Liver (tissue), 9 donors: ENCODE measurements around the gene CSRNP2. TPM values are rescaled to one million over a fixed set of nuclear protein-coding genes. Genes with fewer than 3 reads are reported as not detected.

ENCODE experiments used
- DNase-seq: peaks from one replicate; pipeline ENCODE4 v3.0.0-alpha.2; 2017; ENCODE audit warnings: low spot score
- H3K27ac ChIP-seq, 2 donors: one replicate each; pipeline ENCODE4 v1.7.0; 2013; ENCODE audit warnings: inconsistent platforms in 2 of 2, low read length in 2 of 2, control low read depth in 1 of 2, low read depth in 1 of 2, mild to moderate bottlenecking in 1 of 2
- H3K27me3 ChIP-seq, 4 donors: one replicate each; pipeline versions ENCODE4 v1.6.1 to v1.7.0; 2013; ENCODE audit warnings: low read length in 3 of 4, inconsistent platforms in 1 of 4, mild to moderate bottlenecking in 1 of 4, moderate library complexity in 1 of 4; ENCODE audit not compliant: control insufficient read depth in 4 of 4, insufficient read depth in 4 of 4
- H3K36me3 ChIP-seq, 4 donors: one replicate each; pipeline versions ENCODE4 v1.6.1 to v1.7.0; 2013; ENCODE audit warnings: low read length in 3 of 4, mild to moderate bottlenecking in 3 of 4, low read depth in 1 of 4, moderate library complexity in 1 of 4; ENCODE audit not compliant: control insufficient read depth in 4 of 4, insufficient read depth in 3 of 4
- H3K4me1 ChIP-seq, 4 donors: one replicate each; pipeline versions ENCODE4 v1.6.1 to v1.7.0; 2013; ENCODE audit warnings: low read length in 3 of 4, mild to moderate bottlenecking in 3 of 4, moderate library complexity in 1 of 4; ENCODE audit not compliant: control insufficient read depth in 4 of 4, insufficient read depth in 4 of 4
- H3K4me3 ChIP-seq, 3 donors: one replicate each; pipeline versions ENCODE4 v1.6.1 to v1.7.0; 2013; ENCODE audit warnings: low read length in 3 of 3, control low read depth in 1 of 3, low read depth in 1 of 3, mild to moderate bottlenecking in 1 of 3
- H3K9ac ChIP-seq, 2 donors: one replicate each; pipeline ENCODE4 v1.7.0; 2013; ENCODE audit warnings: low read length in 2 of 2, mild to moderate bottlenecking in 2 of 2, moderate library complexity in 2 of 2, control low read depth in 1 of 2, low read depth in 1 of 2
- H3K9me3 ChIP-seq, 4 donors: one replicate each; pipeline versions ENCODE4 v1.6.1 to v1.7.0; 2013; ENCODE audit warnings: low read length in 3 of 4; ENCODE audit not compliant: control insufficient read depth in 4 of 4
- EGR1 ChIP-seq, 2 donors: IDR thresholded peaks; 2 replicates each; pipeline ENCODE4 v1.6.1; 2016 to 2018; ENCODE audit warnings: antibody characterized with exemption in 2 of 2, low read depth in 2 of 2
- FOXA1 ChIP-seq: IDR thresholded peaks from 2 replicates; pipeline ENCODE4 v1.6.1; 2016; ENCODE audit warnings: antibody characterized with exemption
- FOXA2 ChIP-seq: IDR thresholded peaks from 2 replicates; pipeline ENCODE4 v1.6.1; 2016; ENCODE audit warnings: antibody characterized with exemption
- GABPA ChIP-seq, 2 donors: IDR thresholded peaks in 1 of 2; conservative IDR thresholded peaks in 1 of 2; 2 replicates each; pipeline ENCODE4 v1.6.1; 2016; ENCODE audit warnings: antibody characterized with exemption in 2 of 2, mild to moderate bottlenecking in 1 of 2, moderate library complexity in 1 of 2
- HNF4A ChIP-seq, 2 donors: conservative IDR thresholded peaks; 2 replicates each; pipeline ENCODE4 v1.6.1; 2016; ENCODE audit warnings: antibody characterized with exemption in 2 of 2, mild to moderate bottlenecking in 2 of 2
- HNF4G ChIP-seq: IDR thresholded peaks from 2 replicates; pipeline ENCODE4 v1.6.1; 2016; ENCODE audit warnings: antibody characterized with exemption
- JUND ChIP-seq, 2 donors: IDR thresholded peaks; 2 replicates each; pipeline ENCODE4 v1.6.1; 2016; ENCODE audit warnings: antibody characterized with exemption in 2 of 2
- NR2F2 ChIP-seq: IDR thresholded peaks from 2 replicates; pipeline ENCODE4 v1.6.1; 2016; ENCODE audit warnings: antibody characterized with exemption
- RXRA ChIP-seq, 2 donors: IDR thresholded peaks; 2 replicates each; pipeline ENCODE4 v1.6.1; 2017 to 2018; ENCODE audit warnings: antibody characterized with exemption in 2 of 2, mild to moderate bottlenecking in 1 of 2
- SP1 ChIP-seq: IDR thresholded peaks from 2 replicates; pipeline ENCODE4 v1.6.1; 2018; ENCODE audit warnings: antibody characterized with exemption, mild to moderate bottlenecking
- TAF1 ChIP-seq: conservative IDR thresholded peaks from 2 replicates; pipeline ENCODE4 v1.6.1; 2016; ENCODE audit warnings: antibody characterized with exemption, mild to moderate bottlenecking
- YY1 ChIP-seq: IDR thresholded peaks from 2 replicates; pipeline ENCODE4 v1.6.1; 2016; ENCODE audit warnings: antibody characterized with exemption, mild to moderate bottlenecking
- WGBS: extraction: QIAGEN DNeasy Blood & Tissue Kit; methylation state at CpG from one replicate; pipeline ENCODE4 v1.1.7; 2013; 5-methylcytosine and 5-hydroxymethylcytosine counted together
- polyA plus RNA-seq, 2 donors: library from polyadenylated mRNA; stranded (reverse) in 1 of 2; unstranded in 1 of 2; fragments of 200-250 nt in 1 of 2; fragments of >200 nt in 1 of 2; fragmentation: Nextera tagmentation in 1 of 2; extraction: Ambion mirVana in 1 of 2; gene quantifications; one replicate each; pipeline versions ENCODE4 v1.2.1 to v1.2.3, GENCODE V29; 2013 to 2015
- total RNA-seq, 2 donors: library from RNA; depleted of rRNA; stranded (reverse); fragments of >200 nt; gene quantifications; one replicate each; pipeline ENCODE4 v1.2.3, GENCODE V29; 2014
- TF ChIP-seq, protein P1 (sequence below): IDR thresholded peaks from 2 replicates; pipeline ENCODE4 v1.6.1; 2016; ENCODE audit warnings: antibody characterized with exemption
- TF ChIP-seq, protein P2 (sequence below): IDR thresholded peaks from 2 replicates; pipeline ENCODE4 v1.6.1; 2016; ENCODE audit warnings: antibody characterized with exemption, mild to moderate bottlenecking
- TF ChIP-seq, protein P3 (sequence below): IDR thresholded peaks from 2 replicates; pipeline ENCODE4 v1.6.1; 2016; ENCODE audit warnings: antibody characterized with exemption
- TF ChIP-seq, protein P4 (sequence below): fragments of 150-350 bp; IDR thresholded peaks from 2 replicates; pipeline ENCODE4 v1.5.1; 2017; ENCODE audit warnings: improper control_type of control experiment, low read depth, low read length; ENCODE audit not compliant: missing input control
- donor health status: healthy.
- donor health status: healthy.
- donor health status: healthy.
- donor health status: healthy.
- donor health status: healthy.

CSRNP2 gene
- total and polyA plus RNA-seq, 4 donors = 2.0 to 8.4 (median 3.9) TPM

DNA sequence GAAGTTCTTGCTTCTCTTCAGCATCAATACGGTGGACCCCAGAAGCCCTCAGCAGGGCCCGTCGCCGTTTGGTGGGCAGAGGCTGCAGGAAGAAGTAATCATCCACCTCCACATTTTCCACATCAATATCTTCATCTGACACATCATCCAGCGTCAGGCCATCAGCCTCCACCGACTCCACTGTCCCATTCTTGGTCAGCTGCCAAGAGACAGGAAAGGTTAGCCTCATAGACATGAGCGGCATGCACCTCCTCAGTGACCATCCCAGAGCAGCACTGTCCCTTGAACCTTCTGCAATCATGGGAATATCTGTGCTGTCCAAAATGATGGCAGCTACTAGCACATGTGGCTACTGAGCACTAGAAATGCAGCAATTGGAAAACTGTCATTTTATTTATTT lies 15.6 kb downstream of the CSRNP2 start:
- TF ChIP-seq YY1 (no peak), EGR1 (IDR thresholded peaks at IDR 0.05; ENCODE audit: low read depth in 2 of 2) (no peak), JUND (IDR thresholded peaks at IDR 0.05) (no peak), GABPA (IDR thresholded peaks at IDR 0.05 in 1 of 2, conservative IDR thresholded peaks at IDR 0.05 in 1 of 2) (no peak), RXRA (IDR thresholded peaks at IDR 0.05) (no peak), HNF4A (conservative IDR thresholded peaks at IDR 0.05) (no peak), FOXA1 (no peak), FOXA2 (no peak), NR2F2 (no peak), TAF1 (no peak)
- TF ChIP-seq, protein P1, sequence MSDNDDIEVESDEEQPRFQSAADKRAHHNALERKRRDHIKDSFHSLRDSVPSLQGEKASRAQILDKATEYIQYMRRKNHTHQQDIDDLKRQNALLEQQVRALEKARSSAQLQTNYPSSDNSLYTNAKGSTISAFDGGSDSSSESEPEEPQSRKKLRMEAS = no peak
- TF ChIP-seq, protein P2, sequence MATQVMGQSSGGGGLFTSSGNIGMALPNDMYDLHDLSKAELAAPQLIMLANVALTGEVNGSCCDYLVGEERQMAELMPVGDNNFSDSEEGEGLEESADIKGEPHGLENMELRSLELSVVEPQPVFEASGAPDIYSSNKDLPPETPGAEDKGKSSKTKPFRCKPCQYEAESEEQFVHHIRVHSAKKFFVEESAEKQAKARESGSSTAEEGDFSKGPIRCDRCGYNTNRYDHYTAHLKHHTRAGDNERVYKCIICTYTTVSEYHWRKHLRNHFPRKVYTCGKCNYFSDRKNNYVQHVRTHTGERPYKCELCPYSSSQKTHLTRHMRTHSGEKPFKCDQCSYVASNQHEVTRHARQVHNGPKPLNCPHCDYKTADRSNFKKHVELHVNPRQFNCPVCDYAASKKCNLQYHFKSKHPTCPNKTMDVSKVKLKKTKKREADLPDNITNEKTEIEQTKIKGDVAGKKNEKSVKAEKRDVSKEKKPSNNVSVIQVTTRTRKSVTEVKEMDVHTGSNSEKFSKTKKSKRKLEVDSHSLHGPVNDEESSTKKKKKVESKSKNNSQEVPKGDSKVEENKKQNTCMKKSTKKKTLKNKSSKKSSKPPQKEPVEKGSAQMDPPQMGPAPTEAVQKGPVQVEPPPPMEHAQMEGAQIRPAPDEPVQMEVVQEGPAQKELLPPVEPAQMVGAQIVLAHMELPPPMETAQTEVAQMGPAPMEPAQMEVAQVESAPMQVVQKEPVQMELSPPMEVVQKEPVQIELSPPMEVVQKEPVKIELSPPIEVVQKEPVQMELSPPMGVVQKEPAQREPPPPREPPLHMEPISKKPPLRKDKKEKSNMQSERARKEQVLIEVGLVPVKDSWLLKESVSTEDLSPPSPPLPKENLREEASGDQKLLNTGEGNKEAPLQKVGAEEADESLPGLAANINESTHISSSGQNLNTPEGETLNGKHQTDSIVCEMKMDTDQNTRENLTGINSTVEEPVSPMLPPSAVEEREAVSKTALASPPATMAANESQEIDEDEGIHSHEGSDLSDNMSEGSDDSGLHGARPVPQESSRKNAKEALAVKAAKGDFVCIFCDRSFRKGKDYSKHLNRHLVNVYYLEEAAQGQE = no peak
- TF ChIP-seq, protein P3, sequence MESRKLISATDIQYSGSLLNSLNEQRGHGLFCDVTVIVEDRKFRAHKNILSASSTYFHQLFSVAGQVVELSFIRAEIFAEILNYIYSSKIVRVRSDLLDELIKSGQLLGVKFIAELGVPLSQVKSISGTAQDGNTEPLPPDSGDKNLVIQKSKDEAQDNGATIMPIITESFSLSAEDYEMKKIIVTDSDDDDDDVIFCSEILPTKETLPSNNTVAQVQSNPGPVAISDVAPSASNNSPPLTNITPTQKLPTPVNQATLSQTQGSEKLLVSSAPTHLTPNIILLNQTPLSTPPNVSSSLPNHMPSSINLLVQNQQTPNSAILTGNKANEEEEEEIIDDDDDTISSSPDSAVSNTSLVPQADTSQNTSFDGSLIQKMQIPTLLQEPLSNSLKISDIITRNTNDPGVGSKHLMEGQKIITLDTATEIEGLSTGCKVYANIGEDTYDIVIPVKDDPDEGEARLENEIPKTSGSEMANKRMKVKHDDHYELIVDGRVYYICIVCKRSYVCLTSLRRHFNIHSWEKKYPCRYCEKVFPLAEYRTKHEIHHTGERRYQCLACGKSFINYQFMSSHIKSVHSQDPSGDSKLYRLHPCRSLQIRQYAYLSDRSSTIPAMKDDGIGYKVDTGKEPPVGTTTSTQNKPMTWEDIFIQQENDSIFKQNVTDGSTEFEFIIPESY = no peak
- Histone ChIP-seq H3K9ac (no peak overlapping the region), H3K36me3 (peaks cover 8 to 43% (median 20%) of the 10 kb centered on the region in 4 donors), H3K4me3 (no peak overlapping the region), H3K4me1 (peaks cover 0 to 6% (median 0%) of the 10 kb centered on the region in 4 donors), H3K9me3 (no peaks in the 10 kb centered on the region), H3K27ac (no peak overlapping the region), H3K27me3 (no peaks in the 10 kb centered on the region)
- DNase-seq = no peak
- WGBS = 92% methylated on average over 7 of the region's 7 CpGs

DNA sequence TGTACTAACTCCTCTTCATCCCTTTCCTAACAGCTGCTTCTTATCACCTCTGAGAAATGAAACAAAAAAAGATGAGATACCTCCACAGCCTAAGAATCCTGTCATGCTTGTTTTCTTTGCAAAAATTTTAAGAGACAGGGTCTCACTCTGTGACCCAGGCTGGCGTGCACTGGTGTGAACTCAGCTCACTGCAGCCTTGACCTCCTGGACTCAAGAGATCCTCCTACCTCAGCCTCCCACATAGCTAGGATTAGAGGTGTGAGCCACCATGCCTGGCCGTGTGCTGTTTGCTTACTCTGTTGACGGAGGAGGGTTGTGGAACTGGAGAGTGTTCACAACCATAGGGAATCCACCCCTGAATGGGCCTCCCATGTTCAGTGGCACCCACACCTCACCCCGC lies 16.2 kb downstream of the CSRNP2 start:
- Histone ChIP-seq H3K36me3 (peaks cover 6 to 46% (median 21%) of the 10 kb centered on the region in 4 donors), H3K4me1 (peaks cover 0 to 8% (median 0%) of the 10 kb centered on the region in 4 donors), H3K9ac (no peak overlapping the region), H3K9me3 (no peaks in the 10 kb centered on the region), H3K4me3 (no peak overlapping the region), H3K27ac (no peak overlapping the region), H3K27me3 (no peaks in the 10 kb centered on the region)
- WGBS = 96% methylated on average over 4 of the region's 4 CpGs
- no peak for TF ChIP-seq SP1
- TF ChIP-seq, protein P4, sequence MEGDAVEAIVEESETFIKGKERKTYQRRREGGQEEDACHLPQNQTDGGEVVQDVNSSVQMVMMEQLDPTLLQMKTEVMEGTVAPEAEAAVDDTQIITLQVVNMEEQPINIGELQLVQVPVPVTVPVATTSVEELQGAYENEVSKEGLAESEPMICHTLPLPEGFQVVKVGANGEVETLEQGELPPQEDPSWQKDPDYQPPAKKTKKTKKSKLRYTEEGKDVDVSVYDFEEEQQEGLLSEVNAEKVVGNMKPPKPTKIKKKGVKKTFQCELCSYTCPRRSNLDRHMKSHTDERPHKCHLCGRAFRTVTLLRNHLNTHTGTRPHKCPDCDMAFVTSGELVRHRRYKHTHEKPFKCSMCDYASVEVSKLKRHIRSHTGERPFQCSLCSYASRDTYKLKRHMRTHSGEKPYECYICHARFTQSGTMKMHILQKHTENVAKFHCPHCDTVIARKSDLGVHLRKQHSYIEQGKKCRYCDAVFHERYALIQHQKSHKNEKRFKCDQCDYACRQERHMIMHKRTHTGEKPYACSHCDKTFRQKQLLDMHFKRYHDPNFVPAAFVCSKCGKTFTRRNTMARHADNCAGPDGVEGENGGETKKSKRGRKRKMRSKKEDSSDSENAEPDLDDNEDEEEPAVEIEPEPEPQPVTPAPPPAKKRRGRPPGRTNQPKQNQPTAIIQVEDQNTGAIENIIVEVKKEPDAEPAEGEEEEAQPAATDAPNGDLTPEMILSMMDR = no peak
- TF ChIP-seq, protein P1 = no peak
- TF ChIP-seq YY1 = no peak
- no peak for TF ChIP-seq HNF4G
- TF ChIP-seq, protein P3 = no peak
- TF ChIP-seq RXRA (IDR thresholded peaks at IDR 0.05) = no peak
- TF ChIP-seq GABPA (IDR thresholded peaks at IDR 0.05 in 1 of 2, conservative IDR thresholded peaks at IDR 0.05 in 1 of 2) = no peak
- no peak for TF ChIP-seq NR2F2
- no peak for TF ChIP-seq HNF4A (conservative IDR thresholded peaks at IDR 0.05)
- TF ChIP-seq FOXA2 = no peak
- TF ChIP-seq EGR1 (IDR thresholded peaks at IDR 0.05; ENCODE audit: low read depth in 2 of 2) = no peak
- TF ChIP-seq JUND (IDR thresholded peaks at IDR 0.05) = no peak
- DNase-seq = no peak
